NCI-H345 (cell line): ENCODE data around the gene VAX1.
A peak's percentile ranks its signal among the peaks of the same experiment; 100 is the strongest.

Experiments
- DNase-seq: peaks from one replicate; lab custom pipeline; 2025; lab: John Stamatoyannopoulos, UW

Gene VAX1

GRCh38 chr10:117163954-117164548, 26.0 kb upstream of the VAX1 start:
- no peak for DNase-seq

- DNase-seq = peak; percentile 10
Measured at GRCh38 chr10:117163061-117163953, 25.2 kb upstream of the VAX1 start.

GRCh38 chr10:117162093-117163060, 24.3 kb upstream of the VAX1 start:
- no peak for DNase-seq

GRCh38 chr10:117161386-117162033, 23.4 kb upstream of the VAX1 start:
- no peak for DNase-seq

GRCh38 chr10:117160567-117160966, 22.5 kb upstream of the VAX1 start:
- no peak for DNase-seq

GRCh38 chr10:117159390-117159789, 21.3 kb upstream of the VAX1 start:
- no peak for DNase-seq

GRCh38 chr10:117158297-117158696, 20.2 kb upstream of the VAX1 start:
- DNase-seq = no peak

GRCh38 chr10:117152668-117153067, 14.6 kb upstream of the VAX1 start:
- no peak for DNase-seq

GRCh38 chr10:117148284-117148683, 10.2 kb upstream of the VAX1 start:
- no peak for DNase-seq

GRCh38 chr10:117145019-117145418, 6.9 kb upstream of the VAX1 start:
- DNase-seq = no peak

GRCh38 chr10:117143103-117143823, 5.2 kb upstream of the VAX1 start:
- DNase-seq = no peak

GRCh38 chr10:117140525-117140902, 2.4 kb upstream of the VAX1 start:
- DNase-seq = no peak

- DNase-seq = no peak
Measured at GRCh38 chr10:117139581-117140524, 1.8 kb upstream of the VAX1 start.

- no peak for DNase-seq
Measured at GRCh38 chr10:117138838-117139580, 939 bp upstream of the VAX1 start.

GRCh38 chr10:117137031-117137910, 799 bp downstream of the VAX1 start:
- DNase-seq = no peak

- DNase-seq = no peak
Measured at GRCh38 chr10:117136391-117136975, 1.6 kb downstream of the VAX1 start.

GRCh38 chr10:117135480-117136140, 2.5 kb downstream of the VAX1 start:
- DNase-seq = no peak
